ENCODE data around the gene COL6A2. TPM values are rescaled to one million over a fixed set of nuclear protein-coding genes. Genes with fewer than 3 reads are reported as not detected.
"Not testable (repeated sequence)": the region's sequence is repeated elsewhere in the genome, so short reads cannot be mapped to it uniquely, and the experiment has no call there.

COL6A2 gene
- total RNA-seq, 1 donor from 2014 or later: 33.7 TPM

GRCh38 chr21:46060596-46061061, 37.3 kb upstream of the COL6A2 start:
- DNase-seq (ENCODE audit: low read depth in 2 of 2): peak in 1 of 2 donors; percentile 68

- no peak for DNase-seq (ENCODE audit: low read depth in 2 of 2)
Measured at GRCh38 chr21:46061063-46061462, 36.8 kb upstream of the COL6A2 start.

- no peak for DNase-seq (ENCODE audit: low read depth in 2 of 2)
Measured at GRCh38 chr21:46061518-46061917, 36.4 kb upstream of the COL6A2 start.

- DNase-seq (ENCODE audit: low read depth in 2 of 2): no peak
Measured at GRCh38 chr21:46061950-46062349, 36.0 kb upstream of the COL6A2 start.

GRCh38 chr21:46062471-46063211, 35.3 kb upstream of the COL6A2 start:
- no peak for DNase-seq (ENCODE audit: low read depth in 2 of 2)

GRCh38 chr21:46063227-46063626, 34.7 kb upstream of the COL6A2 start:
- no peak for DNase-seq (ENCODE audit: low read depth in 2 of 2)

GRCh38 chr21:46063734-46064680, 33.9 kb upstream of the COL6A2 start:
- no peak for DNase-seq (ENCODE audit: low read depth in 2 of 2)

GRCh38 chr21:46064870-46065214, 33.1 kb upstream of the COL6A2 start:
- no peak for DNase-seq (ENCODE audit: low read depth in 2 of 2)

GRCh38 chr21:46065215-46065913, 32.5 kb upstream of the COL6A2 start:
- peak in 1 of 2 donors; percentile 76 for DNase-seq (ENCODE audit: low read depth in 2 of 2)

GRCh38 chr21:46065914-46066551, 31.9 kb upstream of the COL6A2 start:
- no peak for DNase-seq (ENCODE audit: low read depth in 2 of 2)

- no peak for DNase-seq (ENCODE audit: low read depth in 2 of 2)
Measured at GRCh38 chr21:46066591-46067331, 31.2 kb upstream of the COL6A2 start.

GRCh38 chr21:46067505-46068201, 30.3 kb upstream of the COL6A2 start:
- DNase-seq (ENCODE audit: low read depth in 2 of 2): no peak

- DNase-seq (ENCODE audit: low read depth in 2 of 2): no peak
Measured at GRCh38 chr21:46068516-46069079, 29.3 kb upstream of the COL6A2 start.

GRCh38 chr21:46069166-46069565, 28.7 kb upstream of the COL6A2 start:
- no peak for DNase-seq (ENCODE audit: low read depth in 2 of 2)

GRCh38 chr21:46069719-46070279, 28.1 kb upstream of the COL6A2 start:
- no peak for DNase-seq (ENCODE audit: low read depth in 2 of 2)

- DNase-seq (ENCODE audit: low read depth in 2 of 2): no peak
Measured at GRCh38 chr21:46071082-46071481, 26.8 kb upstream of the COL6A2 start.

- not testable (repeated sequence) for DNase-seq (ENCODE audit: low read depth in 2 of 2)
Measured at GRCh38 chr21:46076724-46077123, 21.2 kb upstream of the COL6A2 start.

GRCh38 chr21:46077674-46078101, 20.2 kb upstream of the COL6A2 start:
- no peak for DNase-seq (ENCODE audit: low read depth in 2 of 2)

- DNase-seq (ENCODE audit: low read depth in 2 of 2): no peak
Measured at GRCh38 chr21:46078322-46078977, 19.5 kb upstream of the COL6A2 start.

All from lung microvascular endothelial cell (primary cell).